Measurements from ENCODE around the gene BORA.
"Not testable (repeated sequence)": the region's sequence is repeated elsewhere in the genome, so short reads cannot be mapped to it uniquely, and the experiment has no call there.

BORA gene

GRCh38 chr13:72763411-72763810, 35.7 kb downstream of the BORA start:
- DNase-seq (ENCODE audit: low read depth), result no peak

DNA sequence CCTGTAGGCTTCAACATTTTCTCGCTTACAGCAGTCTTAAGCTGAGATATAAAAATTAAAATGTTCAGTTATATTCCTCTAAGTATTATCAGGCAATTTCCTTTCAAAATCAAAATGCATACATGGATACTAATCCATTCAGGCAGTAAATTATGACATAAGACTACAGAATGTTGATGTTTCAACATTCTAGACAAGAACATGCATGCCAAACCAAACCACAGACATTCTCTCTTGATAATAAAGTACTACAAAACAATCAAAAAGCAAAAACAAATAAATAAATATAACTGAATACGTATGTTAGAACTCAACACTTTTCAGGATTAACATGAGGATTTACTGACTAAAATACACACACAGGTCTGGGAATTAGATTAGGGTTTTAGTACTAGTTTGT, 46.3 kb downstream of the BORA start:
- DNase-seq (ENCODE audit: low read depth), result no peak

DNA sequence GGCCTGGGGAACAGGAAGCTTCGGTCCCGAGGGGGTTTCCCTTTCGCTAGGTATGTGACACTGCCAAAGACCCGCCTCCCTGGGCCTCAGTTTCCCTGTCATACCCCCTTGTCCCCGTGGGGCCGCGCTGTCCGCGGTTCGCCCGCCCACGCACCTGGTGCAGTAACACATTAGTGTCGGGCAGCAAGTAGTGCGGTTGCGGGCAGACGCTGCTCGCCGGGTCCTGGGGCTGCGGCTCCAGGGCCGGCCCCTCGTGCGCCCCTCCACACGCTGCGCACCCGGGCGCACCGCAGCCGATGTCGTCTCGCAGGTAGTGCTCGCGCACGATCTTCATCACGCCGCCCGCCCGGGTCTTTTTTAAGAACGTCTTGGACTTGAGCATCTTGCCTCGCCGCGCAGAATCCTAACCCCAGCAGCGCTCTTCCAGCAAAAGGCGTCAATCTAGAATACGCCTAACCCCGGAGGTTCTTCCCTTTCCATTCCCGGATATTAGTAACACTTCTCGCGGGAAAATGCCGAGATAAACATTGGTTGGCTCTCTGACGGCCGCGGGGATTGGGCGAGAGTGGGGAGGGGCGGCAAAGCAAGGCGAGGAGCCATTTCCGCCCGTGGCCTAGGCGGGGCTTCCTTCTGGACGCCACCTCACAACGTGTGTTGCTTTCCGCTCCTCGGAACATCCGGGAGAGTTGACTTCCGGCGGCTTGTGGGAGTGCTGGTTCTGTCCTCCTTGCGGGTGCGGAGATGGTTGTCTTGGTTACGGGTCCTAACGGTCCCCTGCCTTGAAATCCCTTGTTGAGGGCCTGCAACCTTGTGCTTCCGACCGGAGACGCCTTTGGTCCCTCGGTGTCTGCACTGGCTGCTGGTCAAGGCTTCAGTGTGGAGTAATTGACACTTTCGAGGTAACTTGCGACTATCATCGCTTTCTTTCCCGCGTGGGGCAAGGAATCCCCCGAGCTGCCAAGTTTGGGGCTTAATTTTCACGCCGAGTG, 54.0 kb downstream of the BORA start, which contains the start of the genes DIS3 and PIBF1:
Gene DIS3 (minus strand): TSS at position 450 of the 989 bp plus-strand sequence. CDS start 68 bp downstream, at position 382.
Gene PIBF1 (plus strand): TSS at position 683 of the 989 bp plus-strand sequence. CDS start 1,337 bp downstream, outside the sequence.
- peak; percentile 96 for DNase-seq (ENCODE audit: low read depth)

DNA sequence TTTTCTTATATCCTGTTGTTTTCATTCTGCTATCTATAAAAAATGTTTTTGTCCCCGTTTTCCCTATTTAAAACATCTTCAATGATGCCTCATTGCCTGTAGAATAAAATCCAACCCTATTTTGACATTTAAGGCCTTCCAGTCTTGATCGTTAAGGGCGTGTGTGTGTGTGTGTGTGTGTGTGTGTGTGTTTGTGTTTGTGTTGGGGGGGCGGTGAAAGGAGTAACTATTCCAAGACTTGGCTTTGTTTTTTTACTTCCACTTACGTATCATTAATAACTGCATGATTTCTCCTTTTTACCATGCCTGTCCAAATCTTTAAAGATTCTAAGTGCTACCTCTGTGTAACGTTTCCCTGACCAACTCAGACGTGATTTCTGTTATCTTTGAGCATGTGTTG, 55.0 kb downstream of the BORA start:
- no peak for DNase-seq (ENCODE audit: low read depth)

DNA sequence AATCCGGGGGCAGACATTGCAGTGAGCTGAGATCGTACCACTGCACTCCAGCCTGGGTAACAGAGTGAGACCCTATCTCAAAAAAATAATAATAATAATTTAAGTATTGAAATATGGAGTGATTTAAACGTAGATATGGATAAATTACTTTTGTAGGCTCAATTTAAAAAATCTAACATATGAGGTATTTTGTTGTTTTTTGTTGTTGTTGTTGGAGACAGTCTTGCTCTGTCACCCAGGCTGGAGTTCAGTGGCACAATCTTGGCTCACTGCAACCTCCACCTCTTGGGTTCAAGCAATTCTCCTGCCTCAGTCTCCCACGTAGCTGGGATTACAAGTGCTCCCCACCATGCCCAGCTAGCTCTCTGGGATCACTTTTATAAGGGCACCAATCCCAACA, 57.0 kb downstream of the BORA start:
- DNase-seq (ENCODE audit: low read depth), result not testable (repeated sequence)

- DNase-seq (ENCODE audit: low read depth), result no peak
Measured at GRCh38 chr13:72788831-72789230, 61.1 kb downstream of the BORA start.

- no peak for DNase-seq (ENCODE audit: low read depth)
Measured at GRCh38 chr13:72792640-72793039, 64.9 kb downstream of the BORA start.

- no peak for DNase-seq (ENCODE audit: low read depth)
Measured at GRCh38 chr13:72798817-72799216, 71.1 kb downstream of the BORA start.

DNA sequence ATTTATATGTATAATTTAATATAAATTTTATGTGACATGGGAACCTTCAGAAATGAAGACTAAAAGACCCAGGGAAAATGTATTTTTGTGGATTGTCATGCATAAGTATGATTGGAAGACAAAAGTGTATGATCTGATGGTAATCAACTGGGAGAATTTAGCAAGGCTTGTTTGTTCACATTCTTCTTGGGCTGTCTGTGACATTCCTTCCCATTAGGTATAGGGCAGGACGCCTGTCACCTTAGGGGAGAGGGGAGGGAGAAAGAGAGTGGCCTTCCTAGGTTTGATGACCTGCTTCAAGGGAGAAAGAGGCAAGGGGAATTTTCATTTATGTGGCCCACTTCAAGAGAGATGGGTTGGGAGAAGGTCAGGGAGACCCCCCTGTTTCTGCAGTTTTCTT, 76.6 kb downstream of the BORA start:
- no peak for DNase-seq (ENCODE audit: low read depth)

All from activated gamma-delta T cell treated with anti-CD3 and anti-CD28 coated beads, Interleukin-2, amount 50 U/mL, for 16 hours (primary cell).